B cell (primary cell): ENCODE data around the gene SCO2. TPM values are rescaled to one million over a fixed set of nuclear protein-coding genes. Genes with fewer than 3 reads are reported as not detected.

ENCODE experiments used
- ATAC-seq: fragments of 200-7000 bp; cut with Tn5 transposase; one replicate; pipeline ENCODE4 v1.10.0; 2021; ENCODE audit warnings: low read depth, mild to moderate bottlenecking, moderate number of reproducible peaks, moderate library complexity
- CTCF ChIA-PET: fragments of 350-600 bp; sonication (Branson Sonifier 250); formaldehyde crosslinking; loops from one replicate; lab custom pipeline; 2021; ENCODE audit warnings: antibody characterized with exemption, inconsistent platforms; lab: Charles Lee
- POLR2A ChIA-PET: fragments of 350-600 bp; sonication (Branson Sonifier 250); formaldehyde crosslinking; loops from one replicate; lab custom pipeline; 2021; ENCODE audit warnings: antibody characterized with exemption; lab: Charles Lee
- DNase-seq: peaks from one replicate; pipeline ENCODE4 v3.0.0; 2013
- H2AFZ ChIP-seq: 2 replicates; pipeline ENCODE4 v1.6.1; 2012; ENCODE audit warnings: mild to moderate bottlenecking, low read depth, low read length; ENCODE audit not compliant: insufficient read depth, poor library complexity, severe bottlenecking
- H3K27ac ChIP-seq, 2 donors: 1 replicate in 1 of 2; 2 replicates in 1 of 2; pipeline ENCODE4 v1.5.1; 2012 to 2013; ENCODE audit warnings: low read length in 2 of 2, mild to moderate bottlenecking in 2 of 2, moderate library complexity in 1 of 2
- H3K27me3 ChIP-seq, 4 experiments: fragments of 200-600 bp in 1 of 4; sonication (generic) in 1 of 4; replicated peaks in 1 of 4; 1 replicate in 2 of 4; 2 replicates in 2 of 4; pipeline versions ENCODE4 v1.6.1 to v1.7.0; 2013 to 2016; ENCODE audit warnings: low read length in 3 of 4, mild to moderate bottlenecking in 2 of 4, mixed read lengths in 1 of 4, moderate library complexity in 1 of 4; ENCODE audit not compliant: insufficient read depth in 4 of 4, control insufficient read depth in 3 of 4; ENCODE audit errors: control extremely low read depth in 1 of 4
- H3K36me3 ChIP-seq, 2 experiments: replicated peaks in 1 of 2; 1 replicate in 1 of 2; 2 replicates in 1 of 2; pipeline versions ENCODE4 v1.6.1 to v1.7.1; 2013; ENCODE audit warnings: low read length in 1 of 2; ENCODE audit not compliant: insufficient read depth in 2 of 2, control insufficient read depth in 1 of 2; ENCODE audit errors: control extremely low read depth in 1 of 2, extremely low read depth in 1 of 2
- H3K4me1 ChIP-seq, 2 donors: fragments of 200-600 bp in 1 of 2; sonication (generic) in 1 of 2; 1 replicate in 1 of 2; 2 replicates in 1 of 2; pipeline versions ENCODE4 v1.5.1 to v1.6.1; 2013 to 2017; ENCODE audit warnings: low read length in 2 of 2; ENCODE audit not compliant: control insufficient read depth in 2 of 2, insufficient read depth in 2 of 2
- H3K4me2 ChIP-seq: replicated peaks from 2 replicates; pipeline ENCODE3; 2012; ENCODE audit warnings: mild to moderate bottlenecking, low read depth, low read length; ENCODE audit not compliant: poor library complexity, severe bottlenecking
- H3K4me3 ChIP-seq, 5 experiments: fragments of 200-600 bp in 1 of 5; sonication (generic) in 1 of 5; 1 replicate in 3 of 5; 2 replicates in 2 of 5; pipeline versions ENCODE4 v1.5.1 to v1.7.0; 2011 to 2016; ENCODE audit warnings: low read length in 4 of 5, mild to moderate bottlenecking in 4 of 5, low read depth in 2 of 5, control low read depth in 1 of 5, moderate library complexity in 1 of 5; ENCODE audit not compliant: insufficient read depth in 1 of 5; ENCODE audit errors: control extremely low read depth in 1 of 5, extremely low read depth in 1 of 5
- H3K79me2 ChIP-seq: fragments of 200-600 bp; sonication (generic); one replicate; pipeline ENCODE4 v1.6.0; 2016; ENCODE audit warnings: low read length; ENCODE audit not compliant: control insufficient read depth, insufficient read depth
- H3K9ac ChIP-seq: fragments of 200-600 bp; sonication (generic); 2 replicates; pipeline ENCODE4 v1.6.1; 2017; ENCODE audit warnings: mild to moderate bottlenecking, low read length, moderate library complexity
- H3K9me3 ChIP-seq, 3 donors: one replicate each; pipeline versions ENCODE4 v1.6.1 to v1.7.1; 2013; ENCODE audit warnings: low read length in 2 of 3; ENCODE audit not compliant: control insufficient read depth in 2 of 3, insufficient read depth in 1 of 3; ENCODE audit errors: control extremely low read depth in 1 of 3
- H4K20me1 ChIP-seq: 2 replicates; pipeline ENCODE4 v1.6.0; 2012; ENCODE audit warnings: mild to moderate bottlenecking, low read length; ENCODE audit not compliant: insufficient read depth, control insufficient read depth, poor library complexity, severe bottlenecking
- H3K27ac Mint-ChIP-seq: one replicate; pipeline ENCODE4 v1.8.0; 2021; ENCODE audit warnings: mixed read lengths
- H3K27me3 Mint-ChIP-seq: one replicate; pipeline ENCODE4 v1.8.0; 2021; ENCODE audit warnings: mixed read lengths
- H3K4me1 Mint-ChIP-seq: one replicate; pipeline ENCODE4 v1.8.0; 2021; ENCODE audit warnings: mixed read lengths
- H3K4me3 Mint-ChIP-seq: one replicate; pipeline ENCODE4 v1.8.0; 2021; ENCODE audit warnings: mixed read lengths
- H3K9me3 Mint-ChIP-seq: one replicate; pipeline ENCODE4 v1.8.0; 2022; ENCODE audit warnings: mixed read lengths; ENCODE audit not compliant: insufficient read depth
- CTCF ChIP-seq: fragments of 200-600 bp; IDR thresholded peaks from one replicate; pipeline ENCODE4 v1.8.0; 2022; ENCODE audit warnings: antibody characterized with exemption, mild to moderate bottlenecking
- EZH2 ChIP-seq: IDR thresholded peaks from 2 replicates; pipeline ENCODE4 v1.6.1; 2012; ENCODE audit warnings: borderline replicate concordance, low read depth, mild to moderate bottlenecking, moderate library complexity, low read length; ENCODE audit not compliant: insufficient read depth, poor library complexity, severe bottlenecking
- WGBS: methylation state at CpG from one replicate; pipeline ENCODE4 v1.1.5; 2013; ENCODE audit warnings: missing lambda C conversion rate; ENCODE audit not compliant: insufficient coverage; 5-methylcytosine and 5-hydroxymethylcytosine counted together
- intact Hi-C: fragments of 100-400 bp; cut with micrococcal nuclease; formaldehyde crosslinking; loops from one replicate; pipeline ENCODE4 v1.10.0; 2022
- polyA plus RNA-seq: library from polyadenylated mRNA; depleted of rRNA; stranded (reverse); fragments of >200 nt; gene quantifications from 2 replicates; pipeline ENCODE4 v1.2.3, GENCODE V29; 2012
- total RNA-seq, 2 donors: library from RNA; stranded (reverse); fragments of 120-200 nt in 1 of 2; gene quantifications; 1 replicate in 1 of 2; 2 replicates in 1 of 2; pipeline versions ENCODE4 v1.2.3 to v1.2.4, GENCODE V29; 2013 to 2022

The SCO2 gene
- total and polyA plus RNA-seq, 2 donors (not counting 1 experiment from before 2014, with no cell fraction given) = 1.1 to 14.2 TPM

GRCh38 chr22:50474710-50475651 is 50.4 kb downstream of the SCO2 start, which contains the start of gene SBF1:
SBF1 (minus strand) TSS chr22:50475035; CDS start chr22:50474840, 195 bp downstream.
- CTCF ChIA-PET = no interaction called here
- POLR2A ChIA-PET = no interaction called here

More at GRCh38 chr22:50474710-50475651, 50.4 kb downstream of the SCO2 start, which contains the start of gene SBF1:
- Histone ChIP-seq H3K79me2 (peaks cover 55% of the 10 kb centered on the region), H2AFZ (peak within 1 kb of the TSS; percentile 95), H4K20me1 (peaks cover 42% of the 10 kb centered on the region), H3K9me3 (no peaks in the 10 kb centered on the region), H3K9ac (peak within 1 kb of the TSS; percentile 87), H3K36me3 (peaks cover 0 to 5% of the 10 kb centered on the region in 2 experiments), H3K4me3 (peak within 1 kb of the TSS; percentile 51 to 81 (median 68)), H3K4me2 (peak within 1 kb of the TSS; percentile 99), H3K27me3 (no peaks in the 10 kb centered on the region), H3K27ac (peak within 1 kb of the TSS; percentile 20 to 90), H3K4me1 (peaks cover 45 to 50% of the 10 kb centered on the region in 2 donors)
- intact Hi-C loops = loop anchor here (1.0 to 10.0 kb wide), 3 partner anchors 52 to 540 kb away; partner anchors contain the start of gene SCO2
- peak within 1 kb of the TSS; percentile 89 for H3K4me3 Mint-ChIP-seq
- peaks cover 3% of the 10 kb centered on the region for H3K27me3 Mint-ChIP-seq
- H3K27ac Mint-ChIP-seq = peak within 1 kb of the TSS; percentile 92
- H3K9me3 Mint-ChIP-seq = no peaks in the 10 kb centered on the region
- ATAC-seq (peak; percentile 78), DNase-seq (peak; percentile 93)
- TF ChIP-seq EZH2 = no peak
- no peak for TF ChIP-seq CTCF
- WGBS = 2% methylated on average over 97 of the region's 97 CpGs
- H3K4me1 Mint-ChIP-seq = peaks cover 48% of the 10 kb centered on the region
